ENCODE measurements around the gene CAMK1.

DNA sequence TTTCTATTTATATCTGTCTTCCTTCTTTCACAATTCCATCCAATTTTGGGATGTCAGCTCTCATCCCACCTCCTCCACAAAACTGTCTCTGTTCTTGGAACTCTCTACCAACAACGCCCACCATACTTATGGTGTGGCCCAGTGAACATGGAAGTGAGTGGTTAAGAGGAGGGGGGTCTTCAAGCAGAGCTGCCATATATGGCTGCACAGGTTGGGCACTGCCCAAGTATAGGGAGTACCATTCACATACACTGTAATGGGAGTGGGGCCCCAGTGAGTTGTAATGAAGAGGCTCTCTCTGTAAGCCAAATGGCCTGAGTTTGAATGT lies 7.9 kb upstream of the CAMK1 start:
- TF ChIP-seq POLR2AphosphoS5 (IDR thresholded peaks at IDR 0.05; ENCODE audit: insufficient read depth, low read depth, low read length) = no peak
- TF ChIP-seq FOS (IDR thresholded peaks at IDR 0.05; ENCODE audit: borderline replicate concordance, insufficient read depth, low read length) = no peak
- TF ChIP-seq CTCF (IDR thresholded peaks at IDR 0.05; ENCODE audit: extremely low read depth in 1 of 2, insufficient read depth in 1 of 2, low read depth in 1 of 2, low read length in 2 of 2) = no peak
- no peak for TF ChIP-seq MAX (IDR thresholded peaks at IDR 0.05; ENCODE audit: insufficient read depth, insufficient read length)
- TF ChIP-seq POLR2A (IDR thresholded peaks at IDR 0.05; ENCODE audit: low read depth, low read length) = no peak
- TF ChIP-seq EZH2 (IDR thresholded peaks at IDR 0.05; ENCODE audit: borderline replicate concordance, low read depth, low read length, severe bottlenecking) = no peak
- no peak for TF ChIP-seq MYC (IDR thresholded peaks at IDR 0.05; ENCODE audit: low read depth, low read length)
